Measurements from ENCODE around the gene ZNF234. TPM values are rescaled to one million over a fixed set of nuclear protein-coding genes. Genes with fewer than 3 reads are reported as not detected.

ZNF234 gene
- polyA plus RNA-seq, 1 donor from 2014 or later, result 9.1 TPM

- Histone ChIP-seq H4K20me1 (ENCODE audit: insufficient read depth) (no peaks in the 10 kb centered on the region), H2AFZ (ENCODE audit: low read depth, low read length) (no peak overlapping the region), H3K4me2 (ENCODE audit: low read length) (no peak overlapping the region), H3K9ac (ENCODE audit: low read length) (no peak overlapping the region), H3K27ac (ENCODE audit: low read length) (no peak overlapping the region), H3K79me2 (replicated peaks; ENCODE audit: insufficient read depth, low read length) (peaks cover 38% of the 10 kb centered on the region), H3K9me3 (ENCODE audit: low read length) (no peaks in the 10 kb centered on the region), H3K36me3 (ENCODE audit: insufficient read depth, low read length) (no peaks in the 10 kb centered on the region), H3K9me2 (ENCODE audit: insufficient read depth, low read length) (no peaks in the 10 kb centered on the region), H3F3A (ENCODE audit: insufficient read depth, low read length, poor library complexity, severe bottlenecking) (no peaks in the 10 kb centered on the region), H3K4me3 (ENCODE audit: low read length) (no peak overlapping the region), H3K27me3 (ENCODE audit: insufficient read depth, low read depth, low read length) (no peaks in the 10 kb centered on the region)
- TF ChIP-seq RAD21 (conservative IDR thresholded peaks at IDR 0.05) (no peak), POLR2AphosphoS5 (IDR thresholded peaks at IDR 0.05) (no peak), EZH2 (IDR thresholded peaks at IDR 0.05; ENCODE audit: borderline replicate concordance, insufficient read depth, low read length, poor library complexity, severe bottlenecking) (no peak), MXI1 (conservative IDR thresholded peaks at IDR 0.05; ENCODE audit: poor library complexity, severe bottlenecking) (no peak), EP300 (conservative IDR thresholded peaks at IDR 0.05; ENCODE audit: poor library complexity, severe bottlenecking) (no peak), TAF1 (IDR thresholded peaks at IDR 0.05; ENCODE audit: low read depth) (no peak), CTCF (IDR thresholded peaks at IDR 0.05; ENCODE audit: poor library complexity, severe bottlenecking) (no peak), REST (IDR thresholded peaks at IDR 0.05; ENCODE audit: borderline replicate concordance) (no peak), SMC3 (conservative IDR thresholded peaks at IDR 0.05; ENCODE audit: poor library complexity) (no peak)
Measured at GRCh38 chr19:44163789-44164188, 22.4 kb downstream of the ZNF234 start.

- H3K27me3 ChIP-seq (ENCODE audit: insufficient read depth, low read depth, low read length), result no peaks in the 10 kb centered on the region
- no peaks in the 10 kb centered on the region for H3F3A ChIP-seq (ENCODE audit: insufficient read depth, low read length, poor library complexity, severe bottlenecking)
- H3K36me3 ChIP-seq (ENCODE audit: insufficient read depth, low read length), result no peaks in the 10 kb centered on the region
- H3K9me3 ChIP-seq (ENCODE audit: low read length), result no peaks in the 10 kb centered on the region
- H3K27ac ChIP-seq (ENCODE audit: low read length), result peak overlapping the region; percentile 91
- H3K4me3 ChIP-seq (ENCODE audit: low read length), result peak overlapping the region; percentile 75
- no peak for TF ChIP-seq RAD21 (conservative IDR thresholded peaks at IDR 0.05)
- TF ChIP-seq CTCF (IDR thresholded peaks at IDR 0.05; ENCODE audit: poor library complexity, severe bottlenecking), result no peak
- no peak for TF ChIP-seq EZH2 (IDR thresholded peaks at IDR 0.05; ENCODE audit: borderline replicate concordance, insufficient read depth, low read length, poor library complexity, severe bottlenecking)
- TF ChIP-seq MXI1 (conservative IDR thresholded peaks at IDR 0.05; ENCODE audit: poor library complexity, severe bottlenecking), result no peak
- TF ChIP-seq TAF1 (IDR thresholded peaks at IDR 0.05; ENCODE audit: low read depth), result no peak
- TF ChIP-seq POLR2AphosphoS5 (IDR thresholded peaks at IDR 0.05), result no peak
- TF ChIP-seq REST (IDR thresholded peaks at IDR 0.05; ENCODE audit: borderline replicate concordance), result no peak
- TF ChIP-seq EP300 (conservative IDR thresholded peaks at IDR 0.05; ENCODE audit: poor library complexity, severe bottlenecking), result no peak
- no peak for TF ChIP-seq SMC3 (conservative IDR thresholded peaks at IDR 0.05; ENCODE audit: poor library complexity)
- H3K9me2 ChIP-seq (ENCODE audit: insufficient read depth, low read length), result no peaks in the 10 kb centered on the region
- H3K79me2 ChIP-seq (replicated peaks; ENCODE audit: insufficient read depth, low read length), result peaks cover 41% of the 10 kb centered on the region
- H3K9ac ChIP-seq (ENCODE audit: low read length), result peak overlapping the region; percentile 32
- peak overlapping the region; percentile 61 for H2AFZ ChIP-seq (ENCODE audit: low read depth, low read length)
- no peaks in the 10 kb centered on the region for H4K20me1 ChIP-seq (ENCODE audit: insufficient read depth)
- H3K4me2 ChIP-seq (ENCODE audit: low read length), result peak overlapping the region; percentile 6
Measured at GRCh38 chr19:44164327-44164672, 22.9 kb downstream of the ZNF234 start.

Measured in neural cell (in vitro differentiated cells).